T-helper 1 cell treated with Interleukin-12 subunit alpha and Interleukin-12 subunit beta and Interleukin-4 antibody, amounts not matched to agents 30 μg/mL and 1 μg/mL, for 36 hours (primary cell): Measurements from ENCODE around the gene PLA1A.
A peak's percentile ranks its signal among the peaks of the same experiment; 100 is the strongest.
"Not testable (repeated sequence)": the region's sequence is repeated elsewhere in the genome, so short reads cannot be mapped to it uniquely, and the experiment has no call there.

ENCODE experiments used
- H3K27ac Mint-ChIP-seq: one replicate; pipeline ENCODE4 v1.8.0; 2021; ENCODE audit warnings: mild to moderate bottlenecking, mixed read lengths
- H3K27me3 Mint-ChIP-seq: one replicate; pipeline ENCODE4 v1.8.0; 2021; ENCODE audit warnings: low read depth, mixed read lengths
- H3K36me3 Mint-ChIP-seq: one replicate; pipeline ENCODE4 v1.8.0; 2021; ENCODE audit warnings: low read depth, mixed read lengths
- H3K4me1 Mint-ChIP-seq: one replicate; pipeline ENCODE4 v1.8.0; 2021; ENCODE audit warnings: low read depth, mixed read lengths
- H3K4me3 Mint-ChIP-seq: one replicate; pipeline ENCODE4 v1.8.0; 2021; ENCODE audit warnings: mild to moderate bottlenecking, moderate library complexity, mixed read lengths
- H3K9me3 Mint-ChIP-seq: one replicate; pipeline ENCODE4 v1.8.0; 2021; ENCODE audit warnings: mixed read lengths

Gene PLA1A

GRCh38 chr3:119665954-119666559, 68.4 kb downstream of the PLA1A start:
- Mint-ChIP-seq H3K27ac (no peak overlapping the region), H3K36me3 (peaks cover 13% of the 10 kb centered on the region)

GRCh38 chr3:119669906-119670570, 72.4 kb downstream of the PLA1A start:
- H3K27ac Mint-ChIP-seq: no peak overlapping the region
- H3K36me3 Mint-ChIP-seq: peaks cover 40% of the 10 kb centered on the region
- no peaks in the 10 kb centered on the region for H3K9me3 Mint-ChIP-seq
- no peaks in the 10 kb centered on the region for H3K27me3 Mint-ChIP-seq
- H3K4me1 Mint-ChIP-seq: peaks cover 12% of the 10 kb centered on the region
- H3K4me3 Mint-ChIP-seq: no peak overlapping the region

More at GRCh38 chr3:119665954-119666559, 68.4 kb downstream of the PLA1A start:
- Mint-ChIP-seq H3K27me3 (no peaks in the 10 kb centered on the region), H3K4me3 (no peak overlapping the region), H3K4me1 (peaks cover 2% of the 10 kb centered on the region), H3K9me3 (no peaks in the 10 kb centered on the region)

- Mint-ChIP-seq H3K4me3 (no peak overlapping the region), H3K4me1 (peaks cover 32% of the 10 kb centered on the region), H3K9me3 (no peaks in the 10 kb centered on the region), H3K27me3 (no peaks in the 10 kb centered on the region), H3K36me3 (peaks cover 37% of the 10 kb centered on the region), H3K27ac (no peak overlapping the region)
These were observed 75.1 kb downstream of the PLA1A start for GRCh38 chr3:119672776-119673175.

GRCh38 chr3:119673875-119674274, 76.2 kb downstream of the PLA1A start:
- no peak overlapping the region for H3K4me3 Mint-ChIP-seq
- peaks cover 35% of the 10 kb centered on the region for H3K4me1 Mint-ChIP-seq
- H3K27ac Mint-ChIP-seq: no peak overlapping the region
- H3K27me3 Mint-ChIP-seq: no peaks in the 10 kb centered on the region
- H3K36me3 Mint-ChIP-seq: peaks cover 37% of the 10 kb centered on the region
- H3K9me3 Mint-ChIP-seq: no peaks in the 10 kb centered on the region

- Mint-ChIP-seq H3K4me1 (peaks cover 35% of the 10 kb centered on the region), H3K27ac (peak overlapping the region; percentile 41), H3K9me3 (no peaks in the 10 kb centered on the region), H3K27me3 (no peaks in the 10 kb centered on the region), H3K4me3 (peak overlapping the region; percentile 88), H3K36me3 (peaks cover 33% of the 10 kb centered on the region)
These were observed 77.6 kb downstream of the PLA1A start for GRCh38 chr3:119675188-119675874.

DNA sequence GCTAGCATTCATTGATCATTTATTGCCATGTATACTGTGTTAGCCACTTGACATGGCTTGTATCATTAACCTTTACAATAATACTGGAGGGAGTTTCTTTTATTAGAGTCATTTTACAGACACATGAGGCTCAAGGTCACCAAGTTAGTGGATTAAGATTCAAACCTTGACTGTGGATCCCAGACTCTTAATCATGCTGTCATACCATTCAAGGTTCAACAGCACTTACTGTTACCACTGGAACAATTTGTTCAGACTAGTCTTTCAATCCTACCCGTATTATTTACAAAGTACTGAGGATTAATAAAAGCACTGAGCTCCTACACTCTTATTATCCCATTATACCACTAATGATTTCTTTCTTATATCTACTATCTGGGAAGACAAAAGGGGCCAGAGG, 78.3 kb downstream of the PLA1A start:
- Mint-ChIP-seq H3K27me3 (no peaks in the 10 kb centered on the region), H3K4me1 (peaks cover 35% of the 10 kb centered on the region), H3K36me3 (peaks cover 30% of the 10 kb centered on the region), H3K4me3 (peak overlapping the region; percentile 88), H3K27ac (peak overlapping the region; percentile 93), H3K9me3 (no peaks in the 10 kb centered on the region)

GRCh38 chr3:119676771-119677640, 79.3 kb downstream of the PLA1A start, which contains the start of gene COX17:
COX17 (minus strand) TSS chr3:119677406; CDS start chr3:119677310, 96 bp downstream.
- Mint-ChIP-seq H3K27me3 (no peaks in the 10 kb centered on the region), H3K4me3 (peak within 1 kb of the TSS; percentile 88), H3K9me3 (no peaks in the 10 kb centered on the region), H3K36me3 (peaks cover 22% of the 10 kb centered on the region), H3K27ac (peak within 1 kb of the TSS; percentile 93), H3K4me1 (peaks cover 35% of the 10 kb centered on the region)

- peak overlapping the region; percentile 93 for H3K27ac Mint-ChIP-seq
- H3K4me1 Mint-ChIP-seq: peaks cover 32% of the 10 kb centered on the region
- H3K9me3 Mint-ChIP-seq: no peaks in the 10 kb centered on the region
- peaks cover 16% of the 10 kb centered on the region for H3K36me3 Mint-ChIP-seq
- H3K27me3 Mint-ChIP-seq: no peaks in the 10 kb centered on the region
- H3K4me3 Mint-ChIP-seq: peak overlapping the region; percentile 88
These were observed 79.9 kb downstream of the PLA1A start for GRCh38 chr3:119677641-119677934.

GRCh38 chr3:119678209-119678608, 80.5 kb downstream of the PLA1A start:
- H3K27me3 Mint-ChIP-seq, H3K36me3 Mint-ChIP-seq, H3K4me3 Mint-ChIP-seq, H3K9me3 Mint-ChIP-seq: not testable (repeated sequence)
- peak overlapping the region; percentile 20 for H3K27ac Mint-ChIP-seq
- H3K4me1 Mint-ChIP-seq: peaks cover 27% of the 10 kb centered on the region
